GM21576 (cell line): Measurements from ENCODE around the gene B3GAT1.

Source experiments
- ATAC-seq: cut with Tn5 transposase; IDR thresholded peaks from one replicate; pipeline ENCODE4 v1.9.1; 2021; ENCODE audit warnings: mild to moderate bottlenecking, moderate library complexity; ENCODE audit not compliant: unreplicated experiment

B3GAT1 gene

DNA sequence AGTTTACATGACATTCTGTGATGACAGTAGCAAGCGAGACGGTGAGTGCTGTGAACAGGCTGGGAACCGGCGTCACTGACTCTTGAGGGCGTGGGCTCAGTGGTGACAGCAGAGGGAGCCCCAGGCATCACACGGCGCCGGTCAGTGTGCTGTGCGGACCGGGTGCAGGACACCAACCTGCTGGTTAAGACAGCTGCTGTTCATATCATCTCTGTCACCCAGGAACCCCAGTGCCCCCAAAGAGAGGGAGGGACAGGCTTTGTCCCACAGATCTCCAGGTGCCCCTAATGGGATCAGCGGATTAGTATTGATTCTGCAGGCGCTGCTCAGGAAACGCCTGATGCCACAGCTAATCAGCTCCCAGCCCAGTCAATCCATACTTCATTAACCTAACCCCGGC is 18.4 kb downstream of the B3GAT1 start:
- no peak for ATAC-seq

DNA sequence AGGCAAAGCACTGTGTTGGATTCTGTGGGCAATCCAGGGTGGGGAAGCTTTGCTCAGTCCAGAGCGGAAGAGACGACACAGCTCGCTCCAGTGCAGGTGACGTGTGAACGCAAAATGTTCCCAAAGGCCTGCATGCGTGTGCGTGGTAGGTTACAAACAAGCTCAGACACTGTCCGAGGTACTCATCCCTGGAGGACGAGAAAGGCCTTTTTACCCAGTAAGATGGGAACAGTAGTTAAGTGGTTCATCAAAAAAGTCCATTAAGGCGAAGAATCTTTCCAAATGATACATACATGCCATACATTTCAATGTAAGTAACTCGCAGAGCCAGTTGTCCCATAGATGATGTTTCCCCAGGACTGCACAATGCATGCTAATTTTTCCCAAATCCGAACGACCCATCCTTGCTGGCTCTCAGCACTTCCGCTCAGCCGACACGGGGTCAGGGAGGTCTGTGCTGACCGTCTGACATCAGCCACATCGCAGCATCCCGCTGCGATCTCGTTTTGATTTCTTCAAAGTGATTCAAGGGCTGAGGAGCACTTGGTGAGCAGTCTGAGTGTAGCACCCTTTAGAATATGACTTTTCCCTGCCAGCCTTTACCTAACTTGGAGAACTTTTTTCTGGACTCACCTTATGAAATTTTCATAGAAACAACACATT is 19.0 kb downstream of the B3GAT1 start:
- no peak for ATAC-seq

DNA sequence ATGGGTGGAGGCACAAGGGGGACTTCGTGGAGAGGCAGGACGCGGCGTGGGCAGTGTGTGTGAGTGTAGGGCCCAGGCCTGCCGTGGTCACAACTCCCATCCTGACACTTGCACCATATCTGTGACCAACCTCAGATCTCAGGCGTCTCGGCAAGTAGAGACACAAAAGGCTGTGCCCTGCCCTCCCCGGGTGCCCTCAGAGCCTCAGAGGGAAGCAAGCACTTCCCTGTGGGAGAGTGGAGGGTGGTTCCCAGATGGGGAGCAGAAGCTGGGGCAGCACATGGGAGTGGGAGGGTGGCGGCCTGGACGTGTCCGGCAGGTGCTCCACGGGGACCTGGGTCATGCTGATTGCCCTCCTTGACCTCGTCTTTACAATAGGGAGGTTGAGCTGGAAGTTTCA is 20.4 kb downstream of the B3GAT1 start:
- ATAC-seq: no peak

DNA sequence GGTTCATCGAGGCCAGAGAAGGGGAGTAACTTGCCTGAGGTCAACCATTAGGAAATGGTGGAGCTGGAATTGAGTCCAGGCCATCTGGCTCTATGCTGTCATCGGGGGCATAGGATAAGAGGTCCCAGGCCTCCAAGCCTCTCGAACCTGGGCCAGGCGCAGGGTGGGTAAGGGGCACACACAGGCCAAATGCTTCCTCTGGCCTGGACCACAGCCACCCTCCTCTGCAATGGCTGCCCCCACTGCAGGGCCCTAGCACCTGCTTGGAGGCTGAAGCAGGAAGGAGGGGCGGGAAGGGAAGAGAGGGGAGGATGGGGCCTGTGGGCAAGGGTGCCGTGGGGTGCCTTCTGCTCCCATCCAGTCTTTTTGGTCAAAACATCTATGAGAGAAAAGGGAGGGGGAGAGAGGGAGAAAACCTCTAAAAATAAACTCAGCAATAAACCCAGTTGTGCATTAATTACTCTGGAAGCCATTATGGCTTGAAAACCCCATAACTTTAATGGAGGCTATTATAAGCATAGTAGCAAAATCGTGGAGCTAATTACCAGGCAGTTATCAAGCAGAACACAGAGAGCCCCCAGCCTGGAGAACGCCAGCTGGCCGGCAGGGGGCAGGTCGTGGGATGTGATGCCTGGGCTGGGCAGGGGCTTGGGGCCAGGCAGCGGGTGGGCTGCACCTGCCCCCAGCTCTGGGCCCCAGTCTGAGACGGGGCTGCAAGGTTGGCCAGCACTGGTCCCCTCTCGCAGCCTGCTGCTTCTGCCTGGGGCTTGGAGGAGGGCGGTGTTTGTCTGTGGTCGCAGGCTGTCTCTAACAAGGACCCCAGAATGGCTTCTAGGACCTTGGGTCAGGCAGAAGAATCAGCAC is 21.1 kb downstream of the B3GAT1 start:
- ATAC-seq: no peak

DNA sequence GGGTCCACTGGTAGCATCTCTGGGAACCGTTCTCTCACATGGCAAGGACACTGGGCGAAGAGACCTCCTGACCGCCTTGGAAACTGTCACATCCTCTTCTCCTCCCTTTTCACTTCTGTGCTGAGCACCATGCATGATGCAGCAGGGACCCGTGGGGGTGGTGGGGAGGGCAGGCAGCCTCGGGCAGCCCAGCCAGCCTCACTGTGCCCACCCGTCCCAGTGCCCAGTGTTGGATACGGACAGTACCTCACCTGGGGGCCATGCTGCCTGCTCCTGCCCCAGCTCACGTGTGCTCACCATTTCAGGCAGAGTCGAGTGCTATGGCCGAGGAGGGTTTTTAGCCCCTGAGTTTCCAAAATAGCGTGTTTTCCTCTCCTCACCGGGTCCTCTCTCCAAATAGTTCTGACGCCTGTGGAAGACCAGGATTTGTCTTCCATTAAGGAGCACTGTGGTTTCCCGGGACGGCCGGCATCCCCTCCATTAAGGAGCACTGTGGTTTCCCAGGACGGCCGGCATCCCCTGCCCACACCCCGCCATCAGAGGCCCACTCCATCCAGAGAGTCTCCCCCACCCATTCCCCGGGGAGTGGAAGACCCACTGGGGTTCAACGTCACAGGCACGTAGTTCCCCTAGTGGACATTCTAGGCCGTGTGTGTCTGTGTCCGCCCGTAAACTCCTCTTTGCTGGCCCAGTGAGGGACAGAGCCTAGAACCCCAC is 22.4 kb downstream of the B3GAT1 start:
- no peak for ATAC-seq

DNA sequence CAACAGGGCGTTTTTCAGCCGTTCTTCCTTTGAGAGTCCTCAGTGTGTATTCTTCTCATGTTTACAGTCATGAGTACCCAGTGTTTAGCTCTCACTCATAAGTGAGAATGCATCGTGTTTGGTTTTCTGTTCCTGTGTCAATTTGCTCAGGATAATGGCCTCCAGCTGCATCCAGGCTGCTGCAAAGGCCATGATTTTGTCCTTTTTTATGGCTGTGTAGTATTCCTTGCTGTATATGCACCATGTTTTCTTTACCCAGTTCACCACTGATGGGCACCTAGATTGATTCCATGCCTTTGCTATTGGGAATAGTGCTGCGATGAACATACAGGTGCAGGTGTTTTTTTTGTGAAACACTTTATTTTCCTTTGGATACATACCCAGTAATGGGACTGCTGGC is 23.5 kb downstream of the B3GAT1 start:
- ATAC-seq: no peak

DNA sequence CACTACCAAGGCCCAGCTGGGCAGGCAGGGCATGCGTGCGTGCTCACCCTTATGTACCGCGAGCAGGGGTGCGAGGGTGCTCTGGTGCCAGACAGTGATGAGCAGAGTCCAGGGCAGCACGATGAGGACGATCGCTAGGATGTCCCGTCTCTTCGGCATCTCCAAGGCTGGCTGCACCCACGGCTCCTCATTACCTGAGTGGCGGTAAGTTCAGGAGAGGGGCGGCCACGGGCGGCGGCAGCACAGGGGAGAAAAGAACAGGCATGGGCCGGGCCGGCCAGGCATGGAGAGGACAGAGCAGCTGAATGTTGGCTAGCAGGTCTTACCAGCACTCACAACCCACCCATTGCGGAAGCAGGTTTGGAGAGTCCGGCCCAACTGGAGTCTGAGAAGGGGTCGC is 24.5 kb downstream of the B3GAT1 start:
- no peak for ATAC-seq

DNA sequence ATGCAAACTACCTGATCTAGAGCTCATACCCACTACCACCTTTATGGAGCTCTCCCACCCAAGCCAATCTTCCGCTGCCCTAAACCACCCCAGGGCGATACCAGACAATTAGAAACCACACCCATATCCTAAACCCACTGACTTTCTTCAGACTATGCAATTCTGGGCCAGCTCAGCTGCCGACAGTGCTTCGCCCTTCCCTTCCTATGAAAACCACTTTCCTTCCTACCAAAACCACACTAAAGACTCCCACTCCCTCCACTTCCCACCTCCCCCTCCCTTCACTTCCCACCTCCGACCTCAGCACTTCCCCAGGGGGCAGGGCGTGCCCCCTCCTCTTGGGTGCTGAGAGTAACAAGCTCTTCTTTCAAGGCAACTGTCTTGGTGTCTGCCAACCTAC is 25.1 kb downstream of the B3GAT1 start:
- no peak for ATAC-seq

DNA sequence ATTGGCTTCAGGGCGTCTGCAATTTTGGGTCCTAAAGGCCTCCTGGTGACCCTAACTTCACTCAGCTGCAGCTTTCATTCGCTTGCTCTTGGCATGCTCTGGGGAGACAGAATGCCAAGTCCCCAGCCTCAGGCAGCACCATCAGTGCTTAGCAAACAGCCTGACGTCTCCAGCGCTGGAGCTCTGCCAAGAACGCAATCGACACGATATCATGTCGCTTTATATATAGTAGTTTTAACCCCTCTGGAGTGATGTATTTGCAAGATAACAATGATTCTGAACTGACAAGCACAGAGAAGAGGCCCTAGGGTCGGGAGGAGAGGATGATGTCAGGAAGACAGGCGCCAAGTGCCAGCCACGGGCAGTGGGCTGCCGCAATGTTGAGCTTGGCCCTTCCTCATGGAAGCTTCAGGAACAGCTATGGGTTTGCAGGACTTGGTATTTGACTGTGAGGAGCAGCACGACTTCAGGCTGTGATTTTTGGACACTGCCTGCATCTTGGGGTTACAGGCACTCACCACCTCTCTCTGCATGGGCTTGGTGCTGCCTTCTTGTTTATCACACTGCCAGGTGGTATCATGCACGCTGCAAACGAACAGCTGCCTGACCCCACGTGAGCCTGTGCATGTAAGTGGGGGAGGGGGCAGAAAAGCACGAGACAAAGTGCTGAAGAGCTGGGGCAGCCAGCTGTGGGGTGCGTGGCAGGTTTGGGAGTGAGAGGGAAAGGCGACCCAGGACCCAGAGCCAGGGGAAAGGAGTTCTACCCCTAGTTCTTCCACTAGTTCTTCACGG is 26.1 kb downstream of the B3GAT1 start:
- ATAC-seq: no peak

DNA sequence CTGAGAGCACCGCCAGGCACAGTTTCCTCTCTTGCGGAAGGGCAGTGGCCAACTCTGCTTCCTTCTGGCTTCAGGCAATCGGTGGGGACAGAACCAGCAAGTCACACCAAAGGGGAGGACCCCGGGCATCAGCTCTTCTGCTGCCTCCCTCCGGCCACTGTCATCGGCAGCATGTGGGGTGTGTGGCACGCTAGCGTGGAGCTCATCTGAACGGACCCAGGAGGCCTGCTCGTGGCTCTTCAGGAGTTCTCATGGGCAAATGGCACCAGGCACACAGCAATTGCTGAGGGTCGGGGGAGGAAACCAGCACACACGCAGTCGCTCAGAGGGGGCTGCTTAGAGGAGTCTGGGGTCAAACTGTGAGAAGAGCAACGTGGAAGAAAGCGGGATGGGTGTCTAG is 26.9 kb downstream of the B3GAT1 start:
- ATAC-seq: no peak

DNA sequence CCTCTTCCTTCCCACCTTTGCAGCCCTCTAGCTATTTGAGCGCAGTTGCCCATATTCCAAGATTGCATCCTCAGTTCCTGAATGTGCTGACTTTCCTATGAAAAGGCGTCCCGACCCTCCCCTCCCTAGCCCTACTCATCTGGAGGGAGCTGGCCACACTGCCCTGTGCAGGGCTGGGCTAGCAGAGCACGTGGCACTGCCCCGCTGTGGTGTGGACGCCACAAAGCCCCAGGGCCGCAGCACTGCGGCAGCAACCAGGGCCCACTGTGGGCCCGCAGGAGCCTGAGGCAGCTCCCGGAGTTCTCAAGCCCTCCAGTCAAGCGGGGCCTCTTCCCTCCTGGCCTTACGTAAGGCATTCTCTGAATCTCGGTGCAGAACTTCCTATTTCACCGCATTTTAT is 27.6 kb downstream of the B3GAT1 start:
- ATAC-seq: no peak

DNA sequence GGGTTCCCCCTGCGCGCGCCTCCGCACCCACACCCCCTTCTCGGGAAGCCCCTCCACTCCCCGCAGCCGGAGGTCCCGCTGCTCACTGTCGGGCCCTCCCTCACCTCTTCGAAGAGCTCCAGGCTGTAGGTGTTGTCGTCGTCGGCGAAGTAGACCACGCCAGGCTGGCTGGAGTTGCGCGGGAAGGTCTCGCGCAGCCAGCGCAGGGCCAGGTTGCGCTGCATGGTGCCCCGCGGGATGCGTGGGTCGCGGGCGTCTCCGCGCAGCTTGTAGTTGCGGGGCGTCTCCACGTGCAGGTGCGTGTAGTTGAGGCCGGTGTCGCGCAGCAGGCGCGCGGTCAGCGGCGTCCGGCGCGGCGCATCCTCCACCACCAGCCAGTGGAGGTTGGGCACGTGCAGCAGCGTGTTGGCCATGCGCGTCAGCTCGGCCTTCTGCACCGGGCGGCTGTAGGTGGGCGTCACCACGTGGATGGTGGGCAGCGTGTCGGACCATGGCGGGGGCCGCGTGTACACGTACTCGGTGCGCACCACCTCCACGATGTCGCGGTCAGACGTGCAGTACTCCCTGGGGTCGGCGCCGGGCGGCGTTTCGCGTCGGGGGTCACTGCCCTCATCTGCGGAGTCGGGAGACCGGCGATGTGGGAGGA is 28.3 kb downstream of the B3GAT1 start:
- ATAC-seq: no peak

DNA sequence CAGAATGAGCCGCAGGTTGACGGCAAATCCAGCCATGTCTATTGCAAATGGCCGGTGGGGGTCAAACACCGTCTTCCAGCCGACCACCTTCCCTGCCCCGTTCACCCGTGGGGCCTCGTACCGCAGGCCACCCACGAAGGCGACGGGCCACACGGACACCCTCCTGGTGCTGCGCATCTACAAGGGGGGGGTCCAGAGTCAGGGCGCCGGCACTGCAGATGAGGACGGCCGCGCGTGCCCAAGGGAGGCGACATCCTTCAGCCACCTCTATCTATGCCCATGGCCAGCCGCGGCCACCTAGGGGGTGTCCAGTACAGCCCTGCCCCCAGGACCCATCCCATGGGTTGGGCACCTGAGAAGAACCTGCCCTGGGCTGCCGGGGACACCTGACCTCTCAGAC is 29.2 kb downstream of the B3GAT1 start:
- ATAC-seq: no peak

DNA sequence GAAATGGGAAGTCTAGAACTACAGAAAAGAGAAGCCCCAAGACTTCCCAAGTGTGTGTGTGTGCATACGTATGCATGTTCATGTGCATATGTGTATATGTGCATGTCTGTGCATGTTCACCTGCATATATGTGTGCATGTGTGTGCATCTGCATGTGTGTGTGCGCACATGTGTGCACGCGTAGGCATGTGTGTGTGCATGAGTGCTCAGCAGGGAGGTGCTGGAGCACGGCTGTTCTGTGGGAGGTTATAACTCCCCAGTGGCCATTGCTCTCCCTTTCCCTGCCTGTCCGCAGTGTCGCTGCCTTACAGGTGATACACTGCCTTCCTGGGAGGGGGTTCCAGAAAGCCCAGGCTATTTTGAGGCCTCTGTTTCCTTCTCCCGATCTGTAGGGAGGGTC is 29.8 kb downstream of the B3GAT1 start:
- ATAC-seq: no peak

DNA sequence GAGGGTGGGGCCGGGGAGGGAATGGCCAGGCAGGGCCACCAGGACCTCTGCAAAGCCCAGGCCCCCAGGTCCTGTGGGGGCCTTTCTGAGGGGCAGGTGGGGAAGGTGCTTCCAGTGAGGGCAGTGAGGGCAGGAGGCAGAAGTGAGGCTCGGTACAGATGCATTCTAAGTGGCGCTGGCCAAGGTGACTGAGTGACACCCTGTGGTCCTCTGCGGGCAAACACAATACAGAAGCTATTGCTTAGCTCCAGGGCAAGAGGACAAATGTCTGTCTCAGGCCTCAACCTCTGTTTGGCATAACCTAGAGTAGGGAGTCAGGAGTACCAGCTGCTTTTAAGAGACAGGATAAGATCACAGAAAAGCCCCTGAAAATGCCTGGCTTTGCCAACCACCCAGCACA is 31.3 kb downstream of the B3GAT1 start:
- no peak for ATAC-seq

DNA sequence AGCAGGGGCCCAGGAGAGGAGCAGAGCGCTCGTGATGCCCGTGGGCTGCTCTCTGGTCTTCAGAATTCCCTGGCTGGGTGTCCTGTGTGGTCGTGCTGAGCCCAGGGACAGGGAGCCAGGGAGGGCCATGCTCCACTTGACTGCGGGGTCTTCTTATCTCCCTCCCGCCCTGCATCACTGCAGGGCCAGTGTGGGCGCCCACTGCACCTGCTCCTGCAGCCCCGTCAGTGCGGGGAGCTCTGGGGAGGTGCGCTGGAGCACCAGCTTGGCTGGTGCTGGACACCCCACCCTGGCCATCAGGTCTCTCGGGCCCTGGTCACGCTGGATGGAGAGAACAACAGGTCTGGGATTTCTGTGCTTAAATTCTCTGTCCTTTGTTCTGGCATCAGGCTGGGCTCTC is 31.8 kb downstream of the B3GAT1 start:
- no peak for ATAC-seq

DNA sequence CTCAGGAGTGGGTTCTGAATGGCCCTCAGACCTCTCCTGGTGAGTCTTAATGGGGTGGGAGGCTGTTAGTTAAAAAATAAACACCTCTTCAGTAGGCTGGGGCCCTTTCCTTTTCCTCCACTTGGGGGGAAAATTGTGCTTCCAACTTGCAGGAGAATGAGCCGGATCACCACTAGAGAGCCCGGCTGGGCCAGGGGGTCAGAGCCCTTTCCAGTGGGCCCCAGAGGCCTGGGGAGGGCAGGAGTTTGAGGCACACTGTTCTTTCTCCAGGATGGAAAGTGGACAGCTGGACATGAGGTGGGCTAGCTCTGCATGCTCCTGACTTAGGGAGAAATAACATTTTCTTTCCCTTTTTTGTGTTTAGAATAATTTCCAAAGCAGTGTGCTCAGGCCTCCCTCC is 32.8 kb downstream of the B3GAT1 start:
- ATAC-seq: no peak

DNA sequence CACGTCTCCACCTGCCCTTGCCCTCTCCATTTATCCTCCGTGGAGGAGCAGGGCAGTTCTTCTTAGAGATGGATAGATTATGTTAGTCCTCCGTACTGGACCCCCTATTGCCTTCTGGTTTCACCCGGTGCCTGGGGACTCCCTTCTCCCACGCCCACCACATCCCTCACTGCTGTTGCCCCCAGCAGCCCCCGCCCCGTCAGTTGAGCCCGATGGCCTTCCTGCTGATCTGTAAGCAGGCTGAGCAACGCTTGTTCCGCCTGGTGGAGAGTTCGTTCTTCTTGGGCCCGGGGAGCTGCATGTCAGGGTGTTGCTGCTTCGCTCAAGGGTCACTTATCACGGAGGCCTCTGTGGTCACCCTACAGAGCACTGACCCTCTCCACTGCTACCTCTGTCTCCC is 34.2 kb downstream of the B3GAT1 start:
- no peak for ATAC-seq

DNA sequence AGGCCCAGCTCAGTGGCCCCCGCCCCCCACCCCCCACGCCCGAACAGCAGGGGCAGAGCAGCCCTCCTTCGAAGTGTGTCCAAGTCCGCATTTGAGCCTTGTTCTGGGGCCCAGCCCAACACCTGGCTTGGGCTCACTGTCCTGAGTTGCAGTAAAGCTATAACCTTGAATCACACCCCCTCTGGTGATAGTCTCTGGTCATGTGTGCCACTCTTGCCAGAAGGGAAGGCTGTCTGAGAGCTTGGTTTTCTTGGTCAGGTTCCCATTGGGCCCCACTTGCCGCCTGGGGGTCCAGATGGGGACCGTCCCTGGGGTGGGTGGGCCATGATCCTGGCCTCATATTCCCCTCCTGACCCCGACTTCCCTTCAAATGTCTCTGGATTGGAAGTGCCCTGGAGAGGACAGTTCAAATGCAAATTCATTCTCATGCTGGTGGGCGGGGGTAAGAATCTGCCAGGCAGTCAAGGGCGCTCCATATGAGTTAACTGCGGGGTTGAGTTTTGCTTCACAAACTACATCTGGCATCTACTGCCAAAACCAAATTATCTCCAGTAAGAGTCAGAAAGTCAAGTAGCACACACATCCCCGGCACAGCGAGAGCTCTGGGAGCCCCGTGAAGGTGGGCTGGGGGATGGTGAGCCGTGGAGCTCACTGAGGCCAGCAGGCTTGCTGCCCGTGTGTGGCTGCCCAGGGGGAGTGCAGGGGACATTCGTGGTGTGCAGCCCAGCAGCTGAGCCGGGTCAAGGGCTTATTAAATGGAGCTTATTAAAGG is 35.7 kb downstream of the B3GAT1 start:
- ATAC-seq: no peak
